ENCODE measurements around the gene GPR89A.
"Not testable (repeated sequence)": the region's sequence is repeated elsewhere in the genome, so short reads cannot be mapped to it uniquely, and the experiment has no call there.

The GPR89A gene

DNA sequence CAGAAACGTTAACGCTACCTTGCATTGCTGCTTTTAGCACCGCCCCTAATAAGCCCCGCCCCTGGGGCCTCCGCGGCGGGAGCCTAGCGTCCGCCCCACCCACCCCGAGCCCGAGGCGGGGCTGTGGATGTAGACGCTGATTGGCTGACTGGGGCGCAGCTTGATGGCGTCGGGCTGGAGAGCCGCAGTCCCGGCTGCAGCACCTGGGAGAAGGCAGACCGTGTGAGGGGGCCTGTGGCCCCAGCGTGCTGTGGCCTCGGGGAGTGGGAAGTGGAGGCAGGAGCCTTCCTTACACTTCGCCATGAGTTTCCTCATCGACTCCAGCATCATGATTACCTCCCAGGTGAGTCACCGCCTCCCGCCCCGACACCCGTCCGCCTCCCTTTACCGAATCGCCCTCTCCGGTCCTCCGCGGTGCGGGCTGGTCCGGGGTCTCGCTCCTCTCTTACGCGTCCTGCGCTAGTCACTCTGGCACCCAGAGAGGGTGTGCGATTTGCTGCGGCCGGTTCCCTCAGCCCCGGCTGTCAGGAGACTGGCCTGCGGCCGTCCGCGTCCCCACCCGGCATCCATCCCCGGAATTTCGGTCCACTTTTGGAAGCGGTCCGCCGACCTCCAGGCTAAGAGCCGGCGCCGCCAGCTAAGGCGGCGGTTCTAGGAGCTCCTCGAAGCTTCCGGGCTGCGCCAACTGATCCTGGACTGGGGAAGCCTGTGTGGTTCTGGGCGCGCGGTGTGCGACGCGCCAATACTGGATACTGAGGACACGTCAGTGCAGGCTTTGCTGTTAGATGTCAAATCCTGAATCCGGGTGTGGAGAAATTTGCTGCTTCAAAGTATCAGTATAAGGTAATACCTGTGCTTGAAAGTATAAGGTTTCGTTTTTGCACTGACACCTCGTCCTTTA lies at the start of gene GPR89A:
GPR89A (plus strand) TSS at position 156 of the 901 bp plus-strand sequence; CDS start at position 302, 146 bp downstream.
- DNase-seq, result peak; percentile 99

DNA sequence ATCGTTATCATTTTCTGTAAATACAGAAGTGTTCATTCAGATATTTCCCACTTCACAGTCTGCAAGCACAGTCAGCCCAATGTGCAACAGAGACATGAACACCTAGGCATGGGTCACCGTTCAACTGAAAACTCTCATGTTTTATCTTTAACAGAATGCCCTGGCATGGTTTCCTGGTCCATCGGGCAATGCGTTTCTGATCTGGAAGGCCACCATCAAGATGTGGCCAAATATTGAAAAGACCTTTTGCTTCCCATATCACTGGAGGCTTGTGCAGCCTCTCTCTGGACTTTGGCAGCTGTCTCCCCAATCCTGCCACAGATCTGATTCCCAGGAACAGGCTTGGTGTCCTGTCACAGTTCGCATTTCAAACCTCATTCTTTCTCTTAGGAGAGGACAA lies 21.0 kb upstream of the GPR89A start:
- DNase-seq, result not testable (repeated sequence)

DNA sequence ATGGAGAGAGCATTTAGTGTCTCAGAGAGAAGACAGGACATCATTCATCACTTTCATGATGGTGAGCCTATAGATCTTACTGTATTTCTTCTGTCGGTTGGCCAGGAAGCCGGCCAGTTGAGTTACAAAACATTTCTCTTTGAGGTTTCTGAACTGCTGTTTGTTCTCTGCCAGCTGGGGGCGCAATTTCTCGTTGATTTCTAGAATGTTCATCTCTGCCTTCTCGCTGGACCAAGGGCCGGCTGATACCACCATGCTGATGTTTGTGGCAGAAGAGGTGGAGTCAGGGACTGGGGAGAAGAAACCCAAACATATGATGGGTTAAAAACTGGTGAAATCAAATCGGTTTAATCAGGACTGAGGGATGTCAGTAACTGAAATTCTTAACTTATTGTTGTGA lies 17.0 kb upstream of the GPR89A start:
- DNase-seq, result peak; percentile 79

DNA sequence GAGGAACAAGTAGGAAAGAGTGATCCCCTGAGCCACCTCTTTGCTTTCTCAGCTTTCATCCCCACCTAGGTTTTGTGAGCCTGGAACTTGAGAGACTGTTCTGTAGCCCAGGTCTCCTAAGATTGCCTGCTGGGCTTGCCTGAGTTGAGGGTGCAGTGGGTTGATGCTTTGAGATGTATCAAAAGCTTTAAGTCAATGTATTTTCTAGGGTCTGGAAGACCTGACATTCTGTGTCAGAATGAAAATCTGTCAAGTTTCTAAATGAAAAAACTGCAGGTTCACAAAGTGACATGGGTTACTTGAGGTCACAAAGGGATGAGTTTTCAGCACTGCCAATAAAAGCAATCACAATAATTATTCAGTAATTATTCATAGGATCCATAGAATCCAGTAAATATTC lies 15.4 kb upstream of the GPR89A start:
- not testable (repeated sequence) for DNase-seq

DNA sequence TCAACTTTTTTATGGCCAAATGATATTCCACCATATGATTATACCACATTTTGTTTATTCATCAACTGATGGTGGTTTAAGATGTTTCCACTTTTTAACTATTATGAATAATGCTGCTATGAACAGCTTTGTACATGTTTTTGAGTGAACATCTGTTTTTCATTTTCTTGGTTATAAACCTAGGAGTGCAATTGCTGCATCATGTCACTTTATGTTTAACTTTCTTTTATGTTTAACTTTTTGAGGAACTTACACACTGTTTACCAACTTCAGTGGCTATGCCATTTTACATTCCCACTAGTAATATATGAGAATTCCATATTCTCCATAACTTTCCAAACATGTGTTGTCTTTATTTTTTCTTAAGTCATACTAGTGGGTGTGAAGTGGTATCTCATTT lies 12.4 kb upstream of the GPR89A start:
- not testable (repeated sequence) for DNase-seq

DNA sequence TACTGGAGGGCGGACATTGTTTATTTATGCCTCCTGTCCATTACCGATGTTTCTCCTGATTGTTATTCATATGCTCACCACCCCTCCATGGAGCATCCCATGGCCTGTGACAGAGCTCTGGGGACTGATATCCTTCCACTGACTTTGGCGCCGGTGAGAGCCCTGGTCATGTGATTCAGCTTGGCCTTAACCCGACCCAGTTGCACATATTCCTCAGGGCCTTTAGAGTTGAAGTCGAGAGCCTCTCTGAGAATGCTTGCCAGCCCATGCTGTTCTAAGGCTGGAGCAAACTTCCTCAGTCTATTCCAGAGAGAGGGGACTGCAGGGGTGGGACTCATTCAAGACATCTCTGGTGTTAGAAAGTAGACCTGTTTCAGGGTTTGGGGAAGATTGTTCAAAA lies 11.6 kb upstream of the GPR89A start:
- not testable (repeated sequence) for DNase-seq

DNA sequence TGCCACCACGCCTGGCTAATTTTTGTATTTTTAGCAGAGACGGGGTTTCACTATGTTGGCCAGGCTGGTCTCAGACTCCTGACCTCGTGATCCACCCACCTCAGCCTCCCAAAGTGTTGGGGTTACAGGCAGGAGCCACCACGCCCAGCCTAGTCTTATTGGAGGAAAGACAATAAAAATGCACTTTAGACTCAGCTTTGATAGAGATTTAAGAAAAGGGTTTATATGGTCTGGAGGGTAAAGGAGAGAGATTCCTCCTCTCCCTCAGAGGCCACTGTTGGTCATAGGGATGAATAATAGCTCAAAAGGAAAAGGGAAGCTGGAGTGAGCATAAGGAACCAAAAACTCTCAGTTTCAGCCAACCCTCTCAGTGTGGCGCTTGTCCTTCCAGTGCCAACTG lies 8.4 kb upstream of the GPR89A start:
- not testable (repeated sequence) for DNase-seq

DNA sequence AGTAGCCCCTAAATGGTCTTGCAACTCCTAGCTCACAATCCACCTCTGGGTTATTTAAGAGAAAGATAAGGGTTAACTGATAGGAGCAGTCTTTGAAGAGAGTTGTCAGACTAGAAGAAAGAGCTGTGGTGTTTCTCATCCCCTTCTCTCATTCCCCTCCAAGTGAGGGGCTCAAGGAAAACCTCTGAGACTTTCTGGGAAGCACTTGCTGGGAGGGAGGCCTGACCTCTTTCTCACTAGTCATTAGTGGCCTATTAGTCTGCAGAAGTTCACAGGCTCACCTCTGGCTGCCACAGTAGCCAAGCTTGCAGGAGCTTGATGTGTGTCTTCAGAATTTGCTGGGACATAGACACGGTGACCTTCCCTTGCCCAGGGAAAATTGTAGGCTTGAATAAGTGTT lies 6.2 kb upstream of the GPR89A start:
- no peak for DNase-seq

DNA sequence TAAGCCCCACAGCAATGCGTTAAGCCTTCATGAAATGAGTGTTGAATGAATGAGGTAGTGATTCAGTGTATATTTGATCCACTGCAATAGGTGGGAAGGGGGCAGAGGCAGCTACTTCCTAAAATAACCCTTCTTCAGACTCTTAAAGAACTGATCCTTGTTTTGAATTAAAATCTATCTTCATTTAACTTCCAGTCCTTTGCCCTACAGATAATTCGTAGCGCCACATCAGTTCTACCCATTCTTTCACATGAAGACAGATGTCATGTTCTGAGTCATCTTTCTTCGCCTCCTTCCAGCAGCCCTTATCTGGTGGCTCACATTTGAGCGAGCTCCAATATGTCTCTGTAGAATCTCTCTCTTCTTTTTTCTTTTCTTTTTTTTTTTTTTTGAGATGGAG lies 948 bp upstream of the GPR89A start:
- DNase-seq, result not testable (repeated sequence)

DNA sequence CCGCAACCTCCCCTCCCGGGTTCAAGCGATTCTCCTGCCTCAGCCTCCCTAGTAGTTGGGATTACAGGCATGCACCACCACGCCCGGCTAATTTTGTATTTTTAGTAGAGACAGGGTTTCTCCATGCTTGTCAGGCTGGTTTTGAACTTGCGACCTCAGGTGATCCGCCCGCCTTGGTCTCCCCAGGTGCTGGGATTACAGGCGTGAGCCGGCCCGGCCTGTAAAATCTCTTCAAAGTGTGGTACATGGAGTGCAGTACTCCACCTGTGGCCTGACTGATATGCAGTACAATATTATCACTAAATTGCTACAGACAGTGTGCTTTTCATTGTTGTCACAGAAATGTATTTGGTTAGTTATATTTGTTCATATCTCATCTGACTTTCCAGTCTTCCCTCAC lies 499 bp upstream of the GPR89A start:
- DNase-seq, result not testable (repeated sequence)

DNA sequence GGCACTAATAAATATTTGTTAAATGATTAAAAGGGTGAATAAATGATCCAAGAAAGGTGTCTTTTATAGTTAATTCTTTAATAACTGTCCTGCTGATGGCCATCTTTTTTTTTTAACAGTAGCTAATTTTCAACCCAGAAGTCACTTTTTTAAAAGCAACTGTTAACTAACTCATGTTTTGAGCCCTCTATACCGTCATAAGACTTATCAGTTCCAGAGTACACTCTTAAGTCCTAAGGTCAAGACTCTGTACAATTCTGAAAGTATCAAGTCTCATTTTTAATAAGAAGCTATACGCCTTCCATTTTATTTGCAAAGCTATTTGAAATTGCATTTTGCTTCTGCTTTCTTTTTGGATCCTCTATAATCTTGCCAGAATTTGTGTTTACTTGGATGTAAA lies 3.0 kb downstream of the GPR89A start:
- not testable (repeated sequence) for DNase-seq

DNA sequence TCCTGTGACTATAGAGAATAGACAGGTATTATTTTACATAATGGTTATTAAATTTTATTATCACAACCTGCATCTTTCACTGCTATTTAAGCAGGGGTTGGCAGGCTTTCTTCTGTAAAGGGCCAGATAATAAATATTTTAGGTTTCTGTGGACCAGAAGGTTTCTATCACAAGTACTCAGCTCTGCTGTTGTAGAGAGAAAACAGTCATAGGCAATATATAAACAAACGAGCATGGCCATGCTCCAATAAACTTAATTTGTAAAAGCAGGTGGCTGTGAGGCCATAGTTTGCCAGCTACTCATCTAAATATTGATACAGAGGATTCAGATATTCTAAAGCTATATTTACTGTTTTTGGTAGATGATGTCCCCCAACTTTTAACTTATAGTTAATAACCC lies 12.3 kb downstream of the GPR89A start:
- not testable (repeated sequence) for DNase-seq

DNA sequence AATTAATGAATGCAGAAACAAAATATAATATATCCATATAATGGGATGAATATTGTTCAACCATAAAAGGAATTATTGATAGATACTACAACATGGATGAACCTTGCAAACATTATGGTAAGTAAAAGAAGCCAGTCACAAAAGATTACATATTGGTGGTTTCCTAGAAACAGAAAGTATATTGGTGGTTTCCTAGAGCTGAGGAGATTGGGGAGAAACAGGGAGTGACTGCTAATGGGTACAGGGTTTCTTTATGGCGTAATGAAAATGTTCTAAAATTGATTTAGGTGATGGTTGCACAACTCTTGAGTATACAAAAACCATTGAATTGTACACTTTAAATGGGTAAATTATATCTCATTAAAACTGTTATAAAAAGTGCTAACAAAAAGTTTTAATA lies 14.4 kb downstream of the GPR89A start:
- not testable (repeated sequence) for DNase-seq

DNA sequence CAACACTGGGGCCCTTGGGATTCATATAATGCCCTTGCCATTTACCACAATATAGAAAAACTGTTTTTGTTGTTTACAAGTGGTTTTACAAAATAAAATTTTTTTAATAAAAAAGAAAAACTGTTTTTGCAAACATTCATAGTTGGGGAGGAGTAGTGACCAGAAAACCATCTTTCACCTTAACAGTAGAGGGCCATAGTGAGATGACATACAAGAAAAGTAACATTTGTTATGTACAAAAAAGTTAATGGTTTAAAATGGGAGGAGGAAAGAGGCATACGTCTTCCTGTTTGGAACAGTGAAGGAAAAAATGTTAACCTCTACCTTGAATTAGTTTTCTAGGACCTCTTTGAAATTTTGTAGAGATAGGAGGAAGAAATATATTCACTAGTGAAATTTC lies 28.4 kb downstream of the GPR89A start:
- DNase-seq, result not testable (repeated sequence)

DNA sequence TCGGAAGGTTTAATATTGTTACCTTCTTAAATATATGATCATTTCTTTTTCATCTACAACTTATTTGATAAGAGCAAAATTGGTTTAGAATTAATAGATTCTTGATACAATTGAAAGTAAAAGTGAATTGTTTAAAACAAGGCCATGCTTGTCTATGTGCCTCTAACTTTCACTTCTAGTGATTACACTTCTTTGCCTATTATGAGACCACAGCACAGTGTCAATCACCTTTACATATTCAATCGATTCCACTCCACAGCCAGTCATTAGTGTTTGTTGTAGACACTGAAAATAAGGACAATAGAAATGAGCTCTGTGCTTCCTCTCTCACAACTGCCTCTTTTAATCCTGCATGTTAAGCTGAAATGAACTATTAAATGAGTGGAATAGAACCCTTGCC lies 34.1 kb downstream of the GPR89A start:
- not testable (repeated sequence) for DNase-seq

DNA sequence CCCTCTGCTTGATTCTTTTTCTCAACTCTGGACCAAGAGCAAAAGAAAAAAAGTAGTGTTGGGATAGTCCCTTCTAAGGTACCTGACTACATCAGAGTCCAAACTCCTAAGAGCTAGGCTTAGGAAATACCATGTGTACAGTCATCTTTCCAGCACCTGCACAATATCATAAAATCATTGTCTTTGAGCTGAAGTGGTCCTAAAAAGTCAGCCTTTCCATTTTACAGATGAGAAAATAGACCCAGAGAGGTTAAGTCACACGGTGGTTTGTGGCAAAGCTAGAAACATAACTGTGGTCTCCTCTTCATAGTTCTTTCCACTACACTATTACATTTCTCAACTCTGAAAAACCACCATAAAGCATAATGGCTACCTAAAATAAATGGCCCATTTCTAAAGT lies 36.2 kb downstream of the GPR89A start:
- not testable (repeated sequence) for DNase-seq

DNA sequence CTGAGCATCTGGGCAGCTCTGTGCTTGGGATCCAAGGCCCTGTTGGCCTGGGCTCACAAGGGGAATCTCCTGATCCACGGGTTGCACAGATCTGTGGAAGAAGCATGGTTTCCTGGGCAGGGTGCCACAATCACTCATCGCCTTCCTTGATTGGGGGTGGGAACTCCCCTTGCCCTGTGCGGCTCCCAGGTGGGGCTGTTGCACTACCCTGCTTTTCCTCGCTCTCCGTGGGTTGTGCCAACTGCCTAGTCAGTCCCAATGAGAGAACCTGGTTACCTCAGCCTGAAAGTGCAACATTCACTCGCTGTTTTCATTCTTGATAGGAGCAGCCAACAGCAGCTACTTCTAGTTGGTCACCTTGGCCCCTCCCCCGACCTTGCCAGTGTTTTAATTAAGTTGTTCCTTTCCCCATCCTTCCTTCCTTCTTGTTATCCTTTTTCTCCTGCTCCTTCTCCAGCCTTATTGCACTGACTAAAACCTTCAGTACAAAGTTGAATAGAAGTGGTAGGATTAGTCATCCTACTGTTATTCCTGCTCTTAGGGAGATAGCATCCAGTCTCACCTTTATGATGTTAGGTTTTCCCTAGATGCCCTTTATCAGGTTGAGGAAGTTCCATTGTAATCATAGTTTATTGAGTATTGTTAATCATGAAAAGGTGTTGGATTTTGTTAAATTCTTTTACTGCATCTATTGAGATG lies 48.6 kb downstream of the GPR89A start:
- DNase-seq, result not testable (repeated sequence)

DNA sequence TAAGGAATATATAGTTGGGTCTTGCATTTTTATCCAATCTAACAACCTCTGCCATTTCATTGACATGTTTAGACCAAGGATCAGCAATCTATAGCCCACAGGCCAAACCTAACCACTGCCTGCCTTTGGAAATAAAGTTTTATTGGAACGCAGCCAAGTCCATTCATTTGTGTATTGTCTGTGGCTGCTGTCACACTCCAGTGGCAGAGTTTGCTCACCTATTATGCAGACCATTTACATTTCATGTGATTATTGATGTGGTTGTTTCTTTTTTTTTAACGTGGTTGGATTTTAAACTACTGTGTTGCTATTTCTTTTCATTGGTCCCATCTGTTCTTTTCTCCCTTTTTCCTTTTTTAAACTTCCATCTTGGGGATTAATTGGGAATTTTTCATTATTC lies 54.7 kb downstream of the GPR89A start:
- DNase-seq, result not testable (repeated sequence)

DNA sequence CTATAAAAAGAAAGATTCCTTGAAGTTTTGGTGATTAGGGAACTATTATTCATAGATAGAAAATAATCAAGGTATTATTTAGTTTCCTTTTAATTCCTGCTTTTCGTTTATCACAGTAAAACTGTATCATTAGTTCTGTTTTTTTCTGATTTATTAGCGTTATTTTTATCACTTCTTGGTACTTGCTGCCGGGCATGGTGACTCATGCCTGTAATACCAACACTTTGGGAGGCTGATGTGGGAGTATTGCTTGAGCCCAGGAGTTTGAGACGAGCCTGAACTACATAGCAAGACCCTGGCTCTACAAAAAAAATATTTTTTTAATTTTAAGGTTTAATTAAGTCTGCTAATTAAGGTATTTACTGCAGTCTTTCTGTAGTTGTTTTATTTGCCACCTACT lies 57.2 kb downstream of the GPR89A start:
- DNase-seq, result not testable (repeated sequence)

DNA sequence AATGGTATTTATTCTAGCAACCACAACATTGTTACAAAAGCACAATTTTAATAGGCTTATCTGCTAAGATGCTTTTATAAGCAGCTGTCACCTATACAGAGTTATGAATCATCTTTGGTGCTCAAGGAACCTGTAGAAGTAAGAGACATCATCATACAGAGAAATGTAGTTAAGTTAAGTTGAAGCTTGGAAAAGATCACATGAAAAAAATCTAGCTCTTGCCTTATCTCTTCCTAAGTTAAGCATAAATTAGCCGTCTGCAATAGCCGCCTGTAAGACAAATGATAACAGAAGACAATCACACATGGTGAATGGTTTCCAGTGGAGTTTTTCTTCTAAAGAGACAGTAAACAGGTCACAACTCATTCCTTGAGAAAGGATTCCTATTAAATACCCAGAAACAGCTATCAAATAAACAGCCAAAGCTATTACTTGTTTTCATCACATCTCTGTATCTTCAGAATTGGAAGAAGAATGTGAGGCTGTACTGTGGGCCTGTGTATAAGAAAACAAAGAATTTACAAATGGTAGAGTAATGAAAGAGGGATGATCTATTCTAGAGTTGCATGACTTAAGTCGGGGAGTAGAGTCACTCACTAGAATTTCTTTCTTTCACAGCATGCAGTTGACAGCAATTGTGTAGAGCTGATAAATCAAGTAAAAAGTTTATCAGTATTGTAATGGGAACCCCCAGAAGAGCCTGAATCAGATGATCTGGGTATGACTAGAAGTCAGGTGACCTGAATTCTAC lies 63.4 kb downstream of the GPR89A start:
- not testable (repeated sequence) for DNase-seq

DNA sequence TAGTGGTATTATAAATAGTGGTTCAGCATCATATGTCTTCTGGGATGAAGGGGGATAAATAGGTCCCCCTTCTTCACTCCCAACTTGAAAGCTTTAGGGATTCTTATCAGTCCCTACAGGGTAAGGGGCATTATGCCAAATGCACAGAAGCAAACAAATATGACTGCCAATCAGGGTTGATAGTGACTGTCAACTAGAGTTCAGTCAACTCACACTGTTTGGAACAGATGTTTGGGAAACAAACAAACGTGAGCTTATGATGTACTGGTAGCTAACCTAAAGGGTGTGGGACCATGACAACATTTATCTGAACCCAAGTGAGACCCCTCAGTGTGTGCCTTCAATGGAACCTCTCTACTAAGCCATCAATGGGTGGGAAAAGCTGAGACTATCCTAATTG lies 65.4 kb downstream of the GPR89A start:
- DNase-seq, result not testable (repeated sequence)

DNA sequence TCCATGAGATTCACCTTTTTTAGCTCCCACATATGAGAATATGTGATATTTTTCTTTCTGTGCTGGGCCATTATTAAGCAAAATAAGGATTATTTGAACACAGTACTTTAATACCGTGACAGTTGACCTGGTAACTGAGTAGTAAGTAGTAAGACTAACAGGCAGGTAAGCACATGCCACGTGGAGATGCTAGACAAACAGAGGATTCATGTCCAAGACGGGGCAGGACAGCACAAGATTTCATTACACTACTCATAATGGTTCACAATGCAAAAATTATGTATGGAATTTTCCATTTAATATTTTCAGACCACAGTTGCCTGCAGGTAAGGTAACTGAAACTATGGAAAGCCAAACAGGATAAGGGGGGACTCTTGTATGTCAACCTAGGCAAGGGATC lies 77.1 kb downstream of the GPR89A start:
- not testable (repeated sequence) for DNase-seq

DNA sequence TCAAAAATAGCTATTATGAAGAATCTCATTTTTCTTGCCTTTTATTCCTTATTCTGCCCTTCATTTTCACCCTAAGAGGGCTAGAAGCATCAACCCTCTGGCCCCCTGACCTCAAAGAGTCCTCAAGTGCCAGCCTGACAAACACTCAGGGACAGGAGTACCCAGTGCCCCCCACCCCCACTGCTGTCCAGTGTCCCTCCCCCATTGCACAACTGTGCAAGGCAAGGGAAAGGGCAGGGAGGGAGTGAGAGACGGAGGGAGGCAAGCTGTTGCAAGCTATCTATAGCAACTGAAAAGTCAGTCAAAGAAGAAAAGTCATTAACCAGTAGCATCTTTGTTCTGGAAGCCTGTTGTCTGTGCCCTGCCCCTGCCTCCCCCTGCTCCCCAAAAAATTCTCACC lies 78.3 kb downstream of the GPR89A start:
- DNase-seq, result not testable (repeated sequence)

Measured in activated effector memory CD4-positive, alpha-beta T cell treated with anti-CD3 and anti-CD28 coated beads, Interleukin-2, amount 50 U/mL, for 16 hours (primary cell).